GM12873 (cell line): ENCODE results near the gene RANGAP1.

Experiments used
- CTCF ChIP-seq: IDR thresholded peaks from 2 replicates; pipeline ENCODE4 v1.5.1; 2012; ENCODE audit warnings: low read depth, mild to moderate bottlenecking, moderate library complexity, low read length, control low read depth; ENCODE audit not compliant: insufficient read depth; ENCODE audit errors: missing control alignments

RANGAP1 gene

GRCh38 chr22:41327124-41327523, 41.1 kb upstream of the RANGAP1 start:
- no peak for TF ChIP-seq CTCF

GRCh38 chr22:41324821-41325528, 39.0 kb upstream of the RANGAP1 start:
- no peak for TF ChIP-seq CTCF

- no peak for TF ChIP-seq CTCF
Observed at GRCh38 chr22:41320416-41321240, 34.6 kb upstream of the RANGAP1 start.

- TF ChIP-seq CTCF = no peak
Observed at GRCh38 chr22:41315586-41315985, 29.6 kb upstream of the RANGAP1 start.

- no peak for TF ChIP-seq CTCF
Observed at GRCh38 chr22:41314821-41315220, 28.8 kb upstream of the RANGAP1 start.

GRCh38 chr22:41311487-41311886, 25.5 kb upstream of the RANGAP1 start:
- no peak for TF ChIP-seq CTCF

- TF ChIP-seq CTCF = no peak
Observed at GRCh38 chr22:41310336-41310735, 24.3 kb upstream of the RANGAP1 start.
